ENCODE results near the gene WDR73. TPM values are rescaled to one million over a fixed set of nuclear protein-coding genes. Genes with fewer than 3 reads are reported as not detected.

Gene WDR73
- total RNA-seq, 1 donor from 2014 or later, result 27.7 TPM

GRCh38 chr15:84620626-84621025, 33.5 kb downstream of the WDR73 start:
- no peak for DNase-seq (ENCODE audit: low spot score)

- no peak for DNase-seq (ENCODE audit: low spot score)
Observed at GRCh38 chr15:84616235-84616634, 37.8 kb downstream of the WDR73 start.

- DNase-seq (ENCODE audit: low spot score), result no peak
Observed at GRCh38 chr15:84611631-84612030, 42.5 kb downstream of the WDR73 start.

- no peak for DNase-seq (ENCODE audit: low spot score)
Observed at GRCh38 chr15:84609818-84610525, 44.1 kb downstream of the WDR73 start.

GRCh38 chr15:84608707-84609284, 45.3 kb downstream of the WDR73 start:
- DNase-seq (ENCODE audit: low spot score), result no peak

GRCh38 chr15:84606653-84607120, 47.4 kb downstream of the WDR73 start:
- DNase-seq (ENCODE audit: low spot score), result no peak

GRCh38 chr15:84605554-84605882, 48.6 kb downstream of the WDR73 start:
- DNase-seq (ENCODE audit: low spot score), result no peak

GRCh38 chr15:84604826-84605553, 49.1 kb downstream of the WDR73 start:
- no peak for DNase-seq (ENCODE audit: low spot score)

GRCh38 chr15:84603630-84604379, 50.3 kb downstream of the WDR73 start:
- DNase-seq (ENCODE audit: low spot score), result no peak

GRCh38 chr15:84601555-84601838, 52.6 kb downstream of the WDR73 start:
- no peak for DNase-seq (ENCODE audit: low spot score)

GRCh38 chr15:84600687-84601554, 53.2 kb downstream of the WDR73 start, which contains the start of gene ZSCAN2:
ZSCAN2 (plus strand) TSS chr15:84601009; CDS start chr15:84603928, 2,919 bp downstream.
- DNase-seq (ENCODE audit: low spot score), result peak; percentile 97

GRCh38 chr15:84600331-84600686, 53.8 kb downstream of the WDR73 start:
- peak; percentile 88 for DNase-seq (ENCODE audit: low spot score)

GRCh38 chr15:84599906-84600305, 54.2 kb downstream of the WDR73 start:
- DNase-seq (ENCODE audit: low spot score), result no peak

- peak; percentile 43 for DNase-seq (ENCODE audit: low spot score)
Observed at GRCh38 chr15:84598993-84599392, 55.1 kb downstream of the WDR73 start.

- peak; percentile 33 for DNase-seq (ENCODE audit: low spot score)
Observed at GRCh38 chr15:84598250-84598649, 55.8 kb downstream of the WDR73 start.

GRCh38 chr15:84597296-84597695, 56.8 kb downstream of the WDR73 start:
- no peak for DNase-seq (ENCODE audit: low spot score)

GRCh38 chr15:84595660-84596059, 58.4 kb downstream of the WDR73 start:
- no peak for DNase-seq (ENCODE audit: low spot score)

GRCh38 chr15:84594617-84595290, 59.3 kb downstream of the WDR73 start:
- no peak for DNase-seq (ENCODE audit: low spot score)

- DNase-seq (ENCODE audit: low spot score), result no peak
Observed at GRCh38 chr15:84591815-84592214, 62.3 kb downstream of the WDR73 start.

GRCh38 chr15:84590406-84590805, 63.7 kb downstream of the WDR73 start:
- DNase-seq (ENCODE audit: low spot score), result no peak
